Neural cell (in vitro differentiated cells): ENCODE measurements around the gene USP37. TPM values are rescaled to one million over a fixed set of nuclear protein-coding genes. Genes with fewer than 3 reads are reported as not detected.

Source experiments
- H2AFZ ChIP-seq: fragments of 200-600, 300-800 bp; sonication (generic), shearing (Covaris generic); 2 replicates; pipeline ENCODE4 v1.6.0; 2014; ENCODE audit warnings: low read depth, mild to moderate bottlenecking, antibody characterized with exemption, low read length, moderate library complexity
- H3F3A ChIP-seq: fragments of 200-600 bp; shearing (Covaris generic); 2 replicates; pipeline ENCODE4 v1.6.1; 2016; ENCODE audit warnings: mild to moderate bottlenecking, moderate library complexity, mixed read lengths, antibody characterized with exemption, low read length; ENCODE audit not compliant: insufficient read depth, poor library complexity, severe bottlenecking
- H3K27ac ChIP-seq: fragments of 200-600, 300-800 bp; sonication (generic), shearing (Covaris generic); 2 replicates; pipeline ENCODE4 v1.5.1; 2014; ENCODE audit warnings: mild to moderate bottlenecking, low read length, moderate library complexity
- H3K27me3 ChIP-seq: fragments of 300-800, 200-600 bp; sonication (generic), shearing (Covaris generic); 2 replicates; pipeline ENCODE4 v1.6.0; 2014; ENCODE audit warnings: mild to moderate bottlenecking, low read depth, low read length, moderate library complexity; ENCODE audit not compliant: insufficient read depth
- H3K36me3 ChIP-seq: fragments of 300-800, 200-600 bp; sonication (generic), shearing (Covaris generic); 2 replicates; pipeline ENCODE4 v1.5.1; 2014; ENCODE audit warnings: mild to moderate bottlenecking, antibody characterized with exemption, low read length, moderate library complexity; ENCODE audit not compliant: insufficient read depth
- H3K4me2 ChIP-seq: fragments of 300-800, 200-600 bp; sonication (generic), shearing (Covaris generic); 2 replicates; pipeline ENCODE4 v1.6.0; 2014; ENCODE audit warnings: mild to moderate bottlenecking, low read length
- H3K4me3 ChIP-seq: fragments of 300-800, 200-600 bp; sonication (generic), shearing (Covaris generic); 2 replicates; pipeline ENCODE4 v1.5.1; 2014; ENCODE audit warnings: mild to moderate bottlenecking, low read length, moderate library complexity
- H3K79me2 ChIP-seq: fragments of 200-600 bp; shearing (Covaris generic); replicated peaks from 2 replicates; pipeline ENCODE4 v1.6.0; 2014; ENCODE audit warnings: mild to moderate bottlenecking, low read length, moderate library complexity; ENCODE audit not compliant: insufficient read depth
- H3K9ac ChIP-seq: fragments of 300-800, 200-600 bp; sonication (generic), shearing (Covaris generic); 2 replicates; pipeline ENCODE4 v1.6.1; 2016; ENCODE audit warnings: mild to moderate bottlenecking, low read length, mixed read lengths
- H3K9me2 ChIP-seq: fragments of 200-600 bp; shearing (Covaris generic); 2 replicates; pipeline ENCODE4 v1.6.1; 2016; ENCODE audit warnings: mild to moderate bottlenecking, low read length, mixed read lengths; ENCODE audit not compliant: insufficient read depth
- H3K9me3 ChIP-seq: fragments of 200-600, 300-800 bp; sonication (generic), shearing (Covaris generic); 2 replicates; pipeline ENCODE4 v1.6.1; 2016; ENCODE audit warnings: mild to moderate bottlenecking, mixed run types, low read length, moderate library complexity, mixed read lengths
- H4K20me1 ChIP-seq: fragments of 200-600 bp; shearing (Covaris generic); 2 replicates; pipeline ENCODE4 v1.6.1; 2016; ENCODE audit warnings: mild to moderate bottlenecking, mixed run types; ENCODE audit not compliant: insufficient read depth
- CTCF ChIP-seq: fragments of 450-650 bp; IDR thresholded peaks from 2 replicates; pipeline ENCODE4 v1.5.1; 2014; ENCODE audit warnings: antibody characterized with exemption, mild to moderate bottlenecking, moderate library complexity; ENCODE audit not compliant: poor library complexity, severe bottlenecking
- EP300 ChIP-seq: fragments of 450-650 bp; conservative IDR thresholded peaks from 2 replicates; pipeline ENCODE4 v1.6.1; 2014; ENCODE audit warnings: antibody characterized with exemption, mild to moderate bottlenecking, moderate library complexity; ENCODE audit not compliant: poor library complexity, severe bottlenecking
- EZH2 ChIP-seq: fragments of 200-600, 300-800 bp; shearing (Covaris generic), sonication (generic); IDR thresholded peaks from 2 replicates; pipeline ENCODE4 v1.6.1; 2014; ENCODE audit warnings: antibody characterized with exemption, low read length, borderline replicate concordance, mild to moderate bottlenecking; ENCODE audit not compliant: insufficient read depth, poor library complexity, severe bottlenecking
- MXI1 ChIP-seq: fragments of 450-650 bp; conservative IDR thresholded peaks from 2 replicates; pipeline ENCODE4 v1.6.1; 2014; ENCODE audit warnings: antibody characterized with exemption, mild to moderate bottlenecking; ENCODE audit not compliant: poor library complexity, severe bottlenecking
- POLR2AphosphoS5 ChIP-seq: IDR thresholded peaks from 2 replicates; pipeline ENCODE4 v1.6.1; 2012
- RAD21 ChIP-seq: fragments of 450-650 bp; conservative IDR thresholded peaks from 2 replicates; pipeline ENCODE4 v1.6.1; 2014; ENCODE audit warnings: antibody characterized with exemption, mild to moderate bottlenecking, moderate library complexity
- REST ChIP-seq: IDR thresholded peaks from 2 replicates; pipeline ENCODE4 v1.6.1; 2012; ENCODE audit warnings: borderline replicate concordance
- SMC3 ChIP-seq: fragments of 450-650 bp; conservative IDR thresholded peaks from 2 replicates; pipeline ENCODE4 v1.6.1; 2014; ENCODE audit warnings: antibody characterized with exemption, mild to moderate bottlenecking, moderate library complexity; ENCODE audit not compliant: poor library complexity
- TAF1 ChIP-seq: IDR thresholded peaks from 2 replicates; pipeline ENCODE4 v1.6.1; 2012; ENCODE audit warnings: low read depth
- polyA plus RNA-seq: library from polyadenylated mRNA; depleted of rRNA; stranded (reverse); fragments of >200 nt; gene quantifications from 2 replicates; pipeline ENCODE4 v1.2.3, GENCODE V29; 2014

The USP37 gene
- polyA plus RNA-seq, 1 donor from 2014 or later, result 16.5 TPM

- Histone ChIP-seq H3K9me3 (no peaks in the 10 kb centered on the region), H4K20me1 (no peaks in the 10 kb centered on the region), H3K9me2 (no peaks in the 10 kb centered on the region), H3K9ac (no peak overlapping the region), H3K4me3 (no peak overlapping the region), H3K27me3 (no peaks in the 10 kb centered on the region), H2AFZ (no peak overlapping the region), H3K4me2 (no peak overlapping the region), H3K79me2 (no peaks in the 10 kb centered on the region), H3F3A (no peaks in the 10 kb centered on the region), H3K36me3 (peaks cover 9% of the 10 kb centered on the region), H3K27ac (no peak overlapping the region)
- TF ChIP-seq SMC3 (no peak), REST (no peak), MXI1 (no peak), CTCF (no peak), EZH2 (no peak), EP300 (no peak), RAD21 (no peak), TAF1 (no peak), POLR2AphosphoS5 (no peak)
Measured at GRCh38 chr2:218456849-218457248, 111.3 kb downstream of the USP37 start.

GRCh38 chr2:218452079-218452478, 116.1 kb downstream of the USP37 start:
- no peaks in the 10 kb centered on the region for H3K79me2 ChIP-seq
- H2AFZ ChIP-seq, result no peak overlapping the region
- H4K20me1 ChIP-seq, result no peaks in the 10 kb centered on the region
- no peaks in the 10 kb centered on the region for H3K9me2 ChIP-seq
- TF ChIP-seq MXI1 (no peak), EP300 (no peak), REST (no peak), RAD21 (no peak), TAF1 (no peak), POLR2AphosphoS5 (no peak), EZH2 (no peak), CTCF (no peak)
- H3K9ac ChIP-seq, result no peak overlapping the region
- no peak overlapping the region for H3K4me2 ChIP-seq
- H3F3A ChIP-seq, result no peaks in the 10 kb centered on the region
- H3K36me3 ChIP-seq, result peaks cover 9% of the 10 kb centered on the region
- no peak overlapping the region for H3K27ac ChIP-seq
- H3K4me3 ChIP-seq, result no peak overlapping the region
- no peaks in the 10 kb centered on the region for H3K27me3 ChIP-seq
- no peaks in the 10 kb centered on the region for H3K9me3 ChIP-seq
